ENCODE measurements around the gene DOCK9. TPM values are rescaled to one million over a fixed set of nuclear protein-coding genes. Genes with fewer than 3 reads are reported as not detected.

The DOCK9 gene
- total and polyA plus RNA-seq, 9 donors, result 77.2 to 108 (median 84.6) TPM

GRCh38 chr13:98848746-98849145 lies 129.1 kb downstream of the DOCK9 start:
- H3K4me1 ChIP-seq (ENCODE audit: control insufficient read depth, insufficient read depth, low read length), result peaks cover 13% of the 10 kb centered on the region
- no peak overlapping the region for H3K4me3 ChIP-seq (ENCODE audit: low read length)

GRCh38 chr13:98847780-98848179 lies 130.1 kb downstream of the DOCK9 start:
- Histone ChIP-seq H3K4me1 (ENCODE audit: control insufficient read depth, insufficient read depth, low read length) (peaks cover 17% of the 10 kb centered on the region), H3K36me3 (ENCODE audit: control insufficient read depth, insufficient read depth, low read length) (peaks cover 50% of the 10 kb centered on the region), H3K4me3 (ENCODE audit: low read length) (no peak overlapping the region), H3K27ac (ENCODE audit: low read length) (no peak overlapping the region), H3K27me3 (ENCODE audit: control insufficient read depth, insufficient read depth, low read length) (no peaks in the 10 kb centered on the region), H3K9me3 (replicated peaks; ENCODE audit: control insufficient read depth, low read depth, low read length) (no peaks in the 10 kb centered on the region)
- DNase-seq, result peak; percentile 36
- WGBS (ENCODE audit: insufficient coverage), result 46% methylated on average over 5 of the region's 5 CpGs

More at GRCh38 chr13:98848746-98849145, 129.1 kb downstream of the DOCK9 start:
- WGBS (ENCODE audit: insufficient coverage), result no CpG with 5 or more reads among the region's 7 CpGs
- no peaks in the 10 kb centered on the region for H3K27me3 ChIP-seq (ENCODE audit: control insufficient read depth, insufficient read depth, low read length)
- no peak overlapping the region for H3K27ac ChIP-seq (ENCODE audit: low read length)
- H3K9me3 ChIP-seq (replicated peaks; ENCODE audit: control insufficient read depth, low read depth, low read length), result no peaks in the 10 kb centered on the region
- no peak for DNase-seq
- peaks cover 55% of the 10 kb centered on the region for H3K36me3 ChIP-seq (ENCODE audit: control insufficient read depth, insufficient read depth, low read length)

GRCh38 chr13:98846986-98847385 lies 130.9 kb downstream of the DOCK9 start:
- no peaks in the 10 kb centered on the region for H3K9me3 ChIP-seq (replicated peaks; ENCODE audit: control insufficient read depth, low read depth, low read length)
- WGBS (ENCODE audit: insufficient coverage), result no CpG with 5 or more reads among the region's 4 CpGs
- H3K27ac ChIP-seq (ENCODE audit: low read length), result no peak overlapping the region
- peaks cover 47% of the 10 kb centered on the region for H3K36me3 ChIP-seq (ENCODE audit: control insufficient read depth, insufficient read depth, low read length)
- no peak overlapping the region for H3K4me3 ChIP-seq (ENCODE audit: low read length)
- DNase-seq, result no peak
- H3K27me3 ChIP-seq (ENCODE audit: control insufficient read depth, insufficient read depth, low read length), result no peaks in the 10 kb centered on the region
- H3K4me1 ChIP-seq (ENCODE audit: control insufficient read depth, insufficient read depth, low read length), result peaks cover 17% of the 10 kb centered on the region

- Histone ChIP-seq H3K27ac (ENCODE audit: low read length) (no peak overlapping the region), H3K36me3 (ENCODE audit: control insufficient read depth, insufficient read depth, low read length) (peaks cover 48% of the 10 kb centered on the region), H3K4me3 (ENCODE audit: low read length) (no peak overlapping the region), H3K9me3 (replicated peaks; ENCODE audit: control insufficient read depth, low read depth, low read length) (no peaks in the 10 kb centered on the region), H3K4me1 (ENCODE audit: control insufficient read depth, insufficient read depth, low read length) (peaks cover 17% of the 10 kb centered on the region), H3K27me3 (ENCODE audit: control insufficient read depth, insufficient read depth, low read length) (no peaks in the 10 kb centered on the region)
- WGBS (ENCODE audit: insufficient coverage), result 71% methylated on average over 5 of the region's 5 CpGs
- DNase-seq, result no peak
Measured at GRCh38 chr13:98846521-98846920, 131.3 kb downstream of the DOCK9 start.

- H3K9me3 ChIP-seq (replicated peaks; ENCODE audit: control insufficient read depth, low read depth, low read length), result no peaks in the 10 kb centered on the region
- peak; percentile 73 for DNase-seq
- peaks cover 17% of the 10 kb centered on the region for H3K4me1 ChIP-seq (ENCODE audit: control insufficient read depth, insufficient read depth, low read length)
- H3K27ac ChIP-seq (ENCODE audit: low read length), result peak overlapping the region; percentile 66
- peaks cover 40% of the 10 kb centered on the region for H3K36me3 ChIP-seq (ENCODE audit: control insufficient read depth, insufficient read depth, low read length)
- no peaks in the 10 kb centered on the region for H3K27me3 ChIP-seq (ENCODE audit: control insufficient read depth, insufficient read depth, low read length)
- 70% methylated on average over 6 of the region's 7 CpGs for WGBS (ENCODE audit: insufficient coverage)
- no peak overlapping the region for H3K4me3 ChIP-seq (ENCODE audit: low read length)
Measured at GRCh38 chr13:98845742-98846141, 132.1 kb downstream of the DOCK9 start.

GRCh38 chr13:98844021-98844420 lies 133.8 kb downstream of the DOCK9 start:
- peaks cover 42% of the 10 kb centered on the region for H3K36me3 ChIP-seq (ENCODE audit: control insufficient read depth, insufficient read depth, low read length)
- no peak overlapping the region for H3K4me3 ChIP-seq (ENCODE audit: low read length)
- H3K4me1 ChIP-seq (ENCODE audit: control insufficient read depth, insufficient read depth, low read length), result peaks cover 17% of the 10 kb centered on the region
- no peaks in the 10 kb centered on the region for H3K27me3 ChIP-seq (ENCODE audit: control insufficient read depth, insufficient read depth, low read length)
- H3K27ac ChIP-seq (ENCODE audit: low read length), result no peak overlapping the region
- no peaks in the 10 kb centered on the region for H3K9me3 ChIP-seq (replicated peaks; ENCODE audit: control insufficient read depth, low read depth, low read length)
- DNase-seq, result no peak
- WGBS (ENCODE audit: insufficient coverage), result no CpG with 5 or more reads among the region's 1 CpG

- 42% methylated on average over 2 of the region's 3 CpGs for WGBS (ENCODE audit: insufficient coverage)
- Histone ChIP-seq H3K9me3 (replicated peaks; ENCODE audit: control insufficient read depth, low read depth, low read length) (no peaks in the 10 kb centered on the region), H3K4me3 (ENCODE audit: low read length) (no peak overlapping the region), H3K27ac (ENCODE audit: low read length) (no peak overlapping the region), H3K27me3 (ENCODE audit: control insufficient read depth, insufficient read depth, low read length) (no peaks in the 10 kb centered on the region), H3K36me3 (ENCODE audit: control insufficient read depth, insufficient read depth, low read length) (peaks cover 38% of the 10 kb centered on the region), H3K4me1 (ENCODE audit: control insufficient read depth, insufficient read depth, low read length) (peaks cover 17% of the 10 kb centered on the region)
- DNase-seq, result peak; percentile 54
Measured at GRCh38 chr13:98843482-98843877, 134.4 kb downstream of the DOCK9 start.

- peak; percentile 85 for DNase-seq
- peaks cover 17% of the 10 kb centered on the region for H3K4me1 ChIP-seq (ENCODE audit: control insufficient read depth, insufficient read depth, low read length)
- H3K4me3 ChIP-seq (ENCODE audit: low read length), result no peak overlapping the region
- H3K27me3 ChIP-seq (ENCODE audit: control insufficient read depth, insufficient read depth, low read length), result no peaks in the 10 kb centered on the region
- H3K27ac ChIP-seq (ENCODE audit: low read length), result no peak overlapping the region
- H3K9me3 ChIP-seq (replicated peaks; ENCODE audit: control insufficient read depth, low read depth, low read length), result no peaks in the 10 kb centered on the region
- 27% methylated on average over 3 of the region's 5 CpGs for WGBS (ENCODE audit: insufficient coverage)
- peaks cover 36% of the 10 kb centered on the region for H3K36me3 ChIP-seq (ENCODE audit: control insufficient read depth, insufficient read depth, low read length)
Measured at GRCh38 chr13:98842858-98843481, 134.9 kb downstream of the DOCK9 start.

- no peak overlapping the region for H3K4me3 ChIP-seq (ENCODE audit: low read length)
- no peaks in the 10 kb centered on the region for H3K9me3 ChIP-seq (replicated peaks; ENCODE audit: control insufficient read depth, low read depth, low read length)
- H3K36me3 ChIP-seq (ENCODE audit: control insufficient read depth, insufficient read depth, low read length), result peaks cover 42% of the 10 kb centered on the region
- peaks cover 17% of the 10 kb centered on the region for H3K4me1 ChIP-seq (ENCODE audit: control insufficient read depth, insufficient read depth, low read length)
- no peak overlapping the region for H3K27ac ChIP-seq (ENCODE audit: low read length)
- no peak for DNase-seq
- no peaks in the 10 kb centered on the region for H3K27me3 ChIP-seq (ENCODE audit: control insufficient read depth, insufficient read depth, low read length)
- WGBS (ENCODE audit: insufficient coverage), result 75% methylated on average over 2 of the region's 2 CpGs
Measured at GRCh38 chr13:98842070-98842469, 135.8 kb downstream of the DOCK9 start.

- Histone ChIP-seq H3K27ac (ENCODE audit: low read length) (no peak overlapping the region), H3K4me3 (ENCODE audit: low read length) (no peak overlapping the region), H3K4me1 (ENCODE audit: control insufficient read depth, insufficient read depth, low read length) (peaks cover 9% of the 10 kb centered on the region), H3K36me3 (ENCODE audit: control insufficient read depth, insufficient read depth, low read length) (peaks cover 42% of the 10 kb centered on the region), H3K27me3 (ENCODE audit: control insufficient read depth, insufficient read depth, low read length) (no peaks in the 10 kb centered on the region), H3K9me3 (replicated peaks; ENCODE audit: control insufficient read depth, low read depth, low read length) (no peaks in the 10 kb centered on the region)
- WGBS (ENCODE audit: insufficient coverage), result 14% methylated on average over 8 of the region's 14 CpGs
- peak; percentile 66 for DNase-seq
Measured at GRCh38 chr13:98839856-98840769, 137.8 kb downstream of the DOCK9 start.
